SW 1271 (cell line): Measurements from ENCODE around the gene THUMPD3.

Experiments used
- DNase-seq, 2 experiments: peaks; one replicate each; lab custom pipeline; 2025; lab: John Stamatoyannopoulos, UW

THUMPD3 gene

GRCh38 chr3:9352917-9353752 lies 9.7 kb upstream of the THUMPD3 start:
- peak in 1 of 2 experiments; percentile 67 for DNase-seq

- no peak for DNase-seq
Observed at GRCh38 chr3:9361691-9362388, 1.0 kb upstream of the THUMPD3 start.

- no peak for DNase-seq
Observed at GRCh38 chr3:9369508-9369907, 6.7 kb downstream of the THUMPD3 start.

GRCh38 chr3:9373465-9373864 lies 10.6 kb downstream of the THUMPD3 start:
- DNase-seq, result no peak

- no peak for DNase-seq
Observed at GRCh38 chr3:9377981-9378380, 15.1 kb downstream of the THUMPD3 start.

- DNase-seq, result no peak
Observed at GRCh38 chr3:9379327-9379726, 16.5 kb downstream of the THUMPD3 start.

GRCh38 chr3:9380014-9380413 lies 17.2 kb downstream of the THUMPD3 start:
- DNase-seq, result no peak

GRCh38 chr3:9384141-9384828 lies 21.4 kb downstream of the THUMPD3 start:
- no peak for DNase-seq

- DNase-seq, result no peak
Observed at GRCh38 chr3:9385187-9386077, 22.6 kb downstream of the THUMPD3 start.

GRCh38 chr3:9386078-9386459 lies 23.2 kb downstream of the THUMPD3 start:
- no peak for DNase-seq

GRCh38 chr3:9386501-9387321 lies 23.9 kb downstream of the THUMPD3 start:
- DNase-seq, result no peak

- DNase-seq, result no peak
Observed at GRCh38 chr3:9387322-9387655, 24.4 kb downstream of the THUMPD3 start.

GRCh38 chr3:9388142-9388541 lies 25.3 kb downstream of the THUMPD3 start:
- no peak for DNase-seq

GRCh38 chr3:9388562-9389272 lies 25.9 kb downstream of the THUMPD3 start:
- no peak for DNase-seq

- DNase-seq, result no peak
Observed at GRCh38 chr3:9390265-9390888, 27.5 kb downstream of the THUMPD3 start.

- DNase-seq, result no peak
Observed at GRCh38 chr3:9392041-9392440, 29.2 kb downstream of the THUMPD3 start.

- DNase-seq, result no peak
Observed at GRCh38 chr3:9395570-9396300, 32.9 kb downstream of the THUMPD3 start.

- DNase-seq, result peak; percentile 92 to 98
Observed at GRCh38 chr3:9396301-9396631, 33.4 kb downstream of the THUMPD3 start.

GRCh38 chr3:9396632-9397331 lies 33.9 kb downstream of the THUMPD3 start:
- DNase-seq, result peak; percentile 98
